ENCODE data around the gene TOMM34. TPM values are rescaled to one million over a fixed set of nuclear protein-coding genes. Genes with fewer than 3 reads are reported as not detected.

Gene TOMM34
- total RNA-seq, 1 experiment from 2014 or later = 35.9 TPM

- TF ChIP-seq CTCF (IDR thresholded peaks at IDR 0.05) = no peak
- TF ChIP-seq, protein P1, sequence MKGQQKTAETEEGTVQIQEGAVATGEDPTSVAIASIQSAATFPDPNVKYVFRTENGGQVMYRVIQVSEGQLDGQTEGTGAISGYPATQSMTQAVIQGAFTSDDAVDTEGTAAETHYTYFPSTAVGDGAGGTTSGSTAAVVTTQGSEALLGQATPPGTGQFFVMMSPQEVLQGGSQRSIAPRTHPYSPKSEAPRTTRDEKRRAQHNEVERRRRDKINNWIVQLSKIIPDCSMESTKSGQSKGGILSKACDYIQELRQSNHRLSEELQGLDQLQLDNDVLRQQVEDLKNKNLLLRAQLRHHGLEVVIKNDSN (CRISPR knock-in tag; IDR thresholded peaks at IDR 0.05) = no peak
- TF ChIP-seq, protein P2, sequence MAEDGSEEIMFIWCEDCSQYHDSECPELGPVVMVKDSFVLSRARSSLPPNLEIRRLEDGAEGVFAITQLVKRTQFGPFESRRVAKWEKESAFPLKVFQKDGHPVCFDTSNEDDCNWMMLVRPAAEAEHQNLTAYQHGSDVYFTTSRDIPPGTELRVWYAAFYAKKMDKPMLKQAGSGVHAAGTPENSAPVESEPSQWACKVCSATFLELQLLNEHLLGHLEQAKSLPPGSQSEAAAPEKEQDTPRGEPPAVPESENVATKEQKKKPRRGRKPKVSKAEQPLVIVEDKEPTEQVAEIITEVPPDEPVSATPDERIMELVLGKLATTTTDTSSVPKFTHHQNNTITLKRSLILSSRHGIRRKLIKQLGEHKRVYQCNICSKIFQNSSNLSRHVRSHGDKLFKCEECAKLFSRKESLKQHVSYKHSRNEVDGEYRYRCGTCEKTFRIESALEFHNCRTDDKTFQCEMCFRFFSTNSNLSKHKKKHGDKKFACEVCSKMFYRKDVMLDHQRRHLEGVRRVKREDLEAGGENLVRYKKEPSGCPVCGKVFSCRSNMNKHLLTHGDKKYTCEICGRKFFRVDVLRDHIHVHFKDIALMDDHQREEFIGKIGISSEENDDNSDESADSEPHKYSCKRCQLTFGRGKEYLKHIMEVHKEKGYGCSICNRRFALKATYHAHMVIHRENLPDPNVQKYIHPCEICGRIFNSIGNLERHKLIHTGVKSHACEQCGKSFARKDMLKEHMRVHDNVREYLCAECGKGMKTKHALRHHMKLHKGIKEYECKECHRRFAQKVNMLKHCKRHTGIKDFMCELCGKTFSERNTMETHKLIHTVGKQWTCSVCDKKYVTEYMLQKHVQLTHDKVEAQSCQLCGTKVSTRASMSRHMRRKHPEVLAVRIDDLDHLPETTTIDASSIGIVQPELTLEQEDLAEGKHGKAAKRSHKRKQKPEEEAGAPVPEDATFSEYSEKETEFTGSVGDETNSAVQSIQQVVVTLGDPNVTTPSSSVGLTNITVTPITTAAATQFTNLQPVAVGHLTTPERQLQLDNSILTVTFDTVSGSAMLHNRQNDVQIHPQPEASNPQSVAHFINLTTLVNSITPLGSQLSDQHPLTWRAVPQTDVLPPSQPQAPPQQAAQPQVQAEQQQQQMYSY (CRISPR knock-in tag; IDR thresholded peaks at IDR 0.05) = no peak
These were observed 19.0 kb upstream of the TOMM34 start (continued) for GRCh38 chr20:44979090-44979621.

- Mint-ChIP-seq H3K9me3 (no peaks in the 10 kb centered on the region), H3K4me1 (no peaks in the 10 kb centered on the region), H3K4me3 (no peak overlapping the region), H3K27me3 (ENCODE audit: low read depth) (no peaks in the 10 kb centered on the region), H3K36me3 (peaks cover 47% of the 10 kb centered on the region), H3K27ac (no peak overlapping the region)
- CTCF ChIA-PET = interaction anchor here (0.6 kb wide), 1 partner anchor 417 kb away, joined by 3 read pairs; no protein-coding TSS in a partner anchor
- TF ChIP-seq MXD4 (CRISPR knock-in tag; IDR thresholded peaks at IDR 0.05; ENCODE audit: borderline replicate concordance) (no peak), MYBL2 (CRISPR knock-in tag; IDR thresholded peaks at IDR 0.05) (no peak), ZNF263 (CRISPR knock-in tag; IDR thresholded peaks at IDR 0.05; ENCODE audit: low read depth) (no peak), JUN (CRISPR knock-in tag; IDR thresholded peaks at IDR 0.05) (no peak), SMAD3 (CRISPR knock-in tag; IDR thresholded peaks at IDR 0.05; ENCODE audit: borderline replicate concordance) (no peak), RELA (CRISPR knock-in tag; IDR thresholded peaks at IDR 0.05; ENCODE audit: borderline replicate concordance) (no peak), IRF1 (CRISPR knock-in tag; IDR thresholded peaks at IDR 0.05) (no peak), PRRX2 (CRISPR knock-in tag; IDR thresholded peaks at IDR 0.05) (no peak), FOXP1 (CRISPR knock-in tag; IDR thresholded peaks at IDR 0.05; ENCODE audit: borderline replicate concordance) (no peak)
- TF ChIP-seq, protein P3, sequence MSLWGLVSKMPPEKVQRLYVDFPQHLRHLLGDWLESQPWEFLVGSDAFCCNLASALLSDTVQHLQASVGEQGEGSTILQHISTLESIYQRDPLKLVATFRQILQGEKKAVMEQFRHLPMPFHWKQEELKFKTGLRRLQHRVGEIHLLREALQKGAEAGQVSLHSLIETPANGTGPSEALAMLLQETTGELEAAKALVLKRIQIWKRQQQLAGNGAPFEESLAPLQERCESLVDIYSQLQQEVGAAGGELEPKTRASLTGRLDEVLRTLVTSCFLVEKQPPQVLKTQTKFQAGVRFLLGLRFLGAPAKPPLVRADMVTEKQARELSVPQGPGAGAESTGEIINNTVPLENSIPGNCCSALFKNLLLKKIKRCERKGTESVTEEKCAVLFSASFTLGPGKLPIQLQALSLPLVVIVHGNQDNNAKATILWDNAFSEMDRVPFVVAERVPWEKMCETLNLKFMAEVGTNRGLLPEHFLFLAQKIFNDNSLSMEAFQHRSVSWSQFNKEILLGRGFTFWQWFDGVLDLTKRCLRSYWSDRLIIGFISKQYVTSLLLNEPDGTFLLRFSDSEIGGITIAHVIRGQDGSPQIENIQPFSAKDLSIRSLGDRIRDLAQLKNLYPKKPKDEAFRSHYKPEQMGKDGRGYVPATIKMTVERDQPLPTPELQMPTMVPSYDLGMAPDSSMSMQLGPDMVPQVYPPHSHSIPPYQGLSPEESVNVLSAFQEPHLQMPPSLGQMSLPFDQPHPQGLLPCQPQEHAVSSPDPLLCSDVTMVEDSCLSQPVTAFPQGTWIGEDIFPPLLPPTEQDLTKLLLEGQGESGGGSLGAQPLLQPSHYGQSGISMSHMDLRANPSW (CRISPR knock-in tag; conservative IDR thresholded peaks at IDR 0.05; ENCODE audit: low read depth) = no peak
- TF ChIP-seq, protein P4, sequence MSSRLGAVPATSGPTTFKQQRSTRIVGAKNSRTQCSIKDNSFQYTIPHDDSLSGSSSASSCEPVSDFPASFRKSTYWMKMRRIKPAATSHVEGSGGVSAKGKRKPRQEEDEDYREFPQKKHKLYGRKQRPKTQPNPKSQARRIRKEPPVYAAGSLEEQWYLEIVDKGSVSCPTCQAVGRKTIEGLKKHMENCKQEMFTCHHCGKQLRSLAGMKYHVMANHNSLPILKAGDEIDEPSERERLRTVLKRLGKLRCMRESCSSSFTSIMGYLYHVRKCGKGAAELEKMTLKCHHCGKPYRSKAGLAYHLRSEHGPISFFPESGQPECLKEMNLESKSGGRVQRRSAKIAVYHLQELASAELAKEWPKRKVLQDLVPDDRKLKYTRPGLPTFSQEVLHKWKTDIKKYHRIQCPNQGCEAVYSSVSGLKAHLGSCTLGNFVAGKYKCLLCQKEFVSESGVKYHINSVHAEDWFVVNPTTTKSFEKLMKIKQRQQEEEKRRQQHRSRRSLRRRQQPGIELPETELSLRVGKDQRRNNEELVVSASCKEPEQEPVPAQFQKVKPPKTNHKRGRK (CRISPR knock-in tag; IDR thresholded peaks at IDR 0.05; ENCODE audit: borderline replicate concordance) = no peak
- TF ChIP-seq, protein P5, sequence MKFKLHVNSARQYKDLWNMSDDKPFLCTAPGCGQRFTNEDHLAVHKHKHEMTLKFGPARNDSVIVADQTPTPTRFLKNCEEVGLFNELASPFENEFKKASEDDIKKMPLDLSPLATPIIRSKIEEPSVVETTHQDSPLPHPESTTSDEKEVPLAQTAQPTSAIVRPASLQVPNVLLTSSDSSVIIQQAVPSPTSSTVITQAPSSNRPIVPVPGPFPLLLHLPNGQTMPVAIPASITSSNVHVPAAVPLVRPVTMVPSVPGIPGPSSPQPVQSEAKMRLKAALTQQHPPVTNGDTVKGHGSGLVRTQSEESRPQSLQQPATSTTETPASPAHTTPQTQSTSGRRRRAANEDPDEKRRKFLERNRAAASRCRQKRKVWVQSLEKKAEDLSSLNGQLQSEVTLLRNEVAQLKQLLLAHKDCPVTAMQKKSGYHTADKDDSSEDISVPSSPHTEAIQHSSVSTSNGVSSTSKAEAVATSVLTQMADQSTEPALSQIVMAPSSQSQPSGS (CRISPR knock-in tag; IDR thresholded peaks at IDR 0.05; ENCODE audit: borderline replicate concordance, low read depth) = no peak
- POLR2A ChIA-PET = no interaction called here
- no peak for DNase-seq (ENCODE audit: low spot score)
- no peak for ATAC-seq
These were observed 16.5 kb upstream of the TOMM34 start for GRCh38 chr20:44976698-44977097.
